Osteocyte (in vitro differentiated cells): ENCODE measurements around the gene POLR1D. TPM values are rescaled to one million over a fixed set of nuclear protein-coding genes. Genes with fewer than 3 reads are reported as not detected.
"Not testable (repeated sequence)": the region's sequence is repeated elsewhere in the genome, so short reads cannot be mapped to it uniquely, and the experiment has no call there.

Experiments
- DNase-seq: peaks from one replicate; pipeline ENCODE4 v3.0.0; 2021; ENCODE audit warnings: mixed read lengths; ENCODE audit not compliant: unreplicated experiment; ENCODE audit errors: extremely low spot score
- H3K27ac Mint-ChIP-seq: one replicate; pipeline ENCODE4 v1.8.0; 2021; ENCODE audit warnings: mild to moderate bottlenecking, mixed read lengths; ENCODE audit not compliant: unreplicated experiment
- H3K27me3 Mint-ChIP-seq: one replicate; pipeline ENCODE4 v1.8.0; 2021; ENCODE audit warnings: mixed read lengths; ENCODE audit not compliant: unreplicated experiment
- H3K36me3 Mint-ChIP-seq: one replicate; pipeline ENCODE4 v1.8.0; 2021; ENCODE audit warnings: mixed read lengths; ENCODE audit not compliant: unreplicated experiment
- H3K4me1 Mint-ChIP-seq: one replicate; pipeline ENCODE4 v1.8.0; 2021; ENCODE audit warnings: mixed read lengths; ENCODE audit not compliant: unreplicated experiment
- H3K4me3 Mint-ChIP-seq: one replicate; pipeline ENCODE4 v1.8.0; 2021; ENCODE audit warnings: mild to moderate bottlenecking, moderate library complexity, mixed read lengths; ENCODE audit not compliant: unreplicated experiment
- H3K9me3 Mint-ChIP-seq: one replicate; pipeline ENCODE4 v1.8.0; 2021; ENCODE audit warnings: mixed read lengths; ENCODE audit not compliant: unreplicated experiment
- total RNA-seq: library from RNA; stranded (reverse); gene quantifications from 2 replicates; pipeline ENCODE4 v1.2.1, GENCODE V29; 2021
- TF ChIP-seq, protein P1 (sequence below): fragments of 200-600 bp; sonication (generic); IDR thresholded peaks from 2 replicates; pipeline ENCODE4 v1.5.0; 2021; ENCODE audit warnings: antibody characterized with exemption, mild to moderate bottlenecking, moderate library complexity

POLR1D gene
- total RNA-seq, 1 donor from 2014 or later = 96.4 TPM

DNA sequence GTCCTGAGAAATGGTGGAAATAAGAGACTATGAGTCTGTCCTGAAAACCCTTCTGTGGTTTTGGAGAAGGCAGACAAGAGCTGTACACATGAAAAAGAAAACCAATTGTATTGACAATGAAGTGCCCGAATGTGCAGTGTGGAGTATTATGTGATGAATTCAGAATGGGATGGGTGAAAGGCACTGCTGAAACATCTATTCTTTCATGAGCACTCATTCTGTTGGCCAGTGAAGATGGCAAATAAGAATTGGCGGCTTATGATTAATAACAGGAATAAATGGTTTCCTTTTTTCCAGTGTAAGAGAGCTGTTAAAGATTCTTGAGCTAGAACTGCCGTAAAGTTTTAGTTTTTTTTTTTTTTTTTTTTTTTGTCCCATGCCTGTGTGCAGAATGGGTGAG is 5.7 kb downstream of the POLR1D start:
- Mint-ChIP-seq H3K36me3 (peaks cover 26% of the 10 kb centered on the region), H3K27ac (no peak overlapping the region), H3K4me3 (no peak overlapping the region), H3K4me1 (peaks cover 16% of the 10 kb centered on the region), H3K27me3 (no peaks in the 10 kb centered on the region), H3K9me3 (no peaks in the 10 kb centered on the region)
- no peak for DNase-seq
- TF ChIP-seq, protein P1, sequence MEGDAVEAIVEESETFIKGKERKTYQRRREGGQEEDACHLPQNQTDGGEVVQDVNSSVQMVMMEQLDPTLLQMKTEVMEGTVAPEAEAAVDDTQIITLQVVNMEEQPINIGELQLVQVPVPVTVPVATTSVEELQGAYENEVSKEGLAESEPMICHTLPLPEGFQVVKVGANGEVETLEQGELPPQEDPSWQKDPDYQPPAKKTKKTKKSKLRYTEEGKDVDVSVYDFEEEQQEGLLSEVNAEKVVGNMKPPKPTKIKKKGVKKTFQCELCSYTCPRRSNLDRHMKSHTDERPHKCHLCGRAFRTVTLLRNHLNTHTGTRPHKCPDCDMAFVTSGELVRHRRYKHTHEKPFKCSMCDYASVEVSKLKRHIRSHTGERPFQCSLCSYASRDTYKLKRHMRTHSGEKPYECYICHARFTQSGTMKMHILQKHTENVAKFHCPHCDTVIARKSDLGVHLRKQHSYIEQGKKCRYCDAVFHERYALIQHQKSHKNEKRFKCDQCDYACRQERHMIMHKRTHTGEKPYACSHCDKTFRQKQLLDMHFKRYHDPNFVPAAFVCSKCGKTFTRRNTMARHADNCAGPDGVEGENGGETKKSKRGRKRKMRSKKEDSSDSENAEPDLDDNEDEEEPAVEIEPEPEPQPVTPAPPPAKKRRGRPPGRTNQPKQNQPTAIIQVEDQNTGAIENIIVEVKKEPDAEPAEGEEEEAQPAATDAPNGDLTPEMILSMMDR = no peak

DNA sequence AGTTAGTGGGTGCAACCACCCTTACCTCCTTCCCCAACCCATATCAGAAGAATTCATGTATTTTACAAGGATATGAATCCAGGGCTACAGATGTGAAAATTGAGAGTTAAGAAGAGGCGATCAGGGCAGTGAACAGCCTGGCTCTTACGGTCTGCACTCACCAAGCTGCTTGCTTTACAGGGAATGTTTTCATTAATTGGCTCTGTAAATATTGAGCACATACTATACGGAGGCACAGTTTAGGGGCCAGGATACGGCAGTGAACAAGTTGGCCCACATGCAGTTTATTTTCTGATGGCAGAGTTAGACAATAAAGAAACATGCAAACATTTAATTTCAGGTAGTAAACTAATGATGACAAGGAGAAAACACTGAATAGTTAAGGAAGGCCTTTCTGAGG is 6.4 kb downstream of the POLR1D start:
- H3K9me3 Mint-ChIP-seq = no peaks in the 10 kb centered on the region
- no peak overlapping the region for H3K27ac Mint-ChIP-seq
- H3K36me3 Mint-ChIP-seq = peaks cover 29% of the 10 kb centered on the region
- TF ChIP-seq, protein P1 = no peak
- DNase-seq = no peak
- peaks cover 10% of the 10 kb centered on the region for H3K4me1 Mint-ChIP-seq
- no peak overlapping the region for H3K4me3 Mint-ChIP-seq
- no peaks in the 10 kb centered on the region for H3K27me3 Mint-ChIP-seq

DNA sequence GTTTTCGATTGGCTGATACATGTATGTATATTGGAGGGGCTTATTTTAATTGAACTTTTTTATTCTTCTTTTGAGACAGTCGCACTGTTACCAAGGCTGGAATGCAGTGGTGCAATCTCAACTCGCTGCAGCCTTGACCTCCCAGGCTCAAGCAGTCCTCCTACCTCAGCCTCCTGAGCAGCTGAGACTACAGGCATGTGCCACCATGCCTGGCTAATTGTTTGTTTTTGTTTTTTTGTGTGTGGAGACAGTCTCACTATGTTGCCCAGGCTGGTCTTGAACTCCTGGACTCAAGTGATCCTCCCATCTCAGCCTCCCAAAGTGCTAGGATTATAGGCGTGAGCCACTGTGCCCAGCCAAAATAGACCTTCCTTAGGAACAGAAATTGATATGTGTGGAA is 7.1 kb downstream of the POLR1D start:
- H3K4me1 Mint-ChIP-seq = not testable (repeated sequence)

DNA sequence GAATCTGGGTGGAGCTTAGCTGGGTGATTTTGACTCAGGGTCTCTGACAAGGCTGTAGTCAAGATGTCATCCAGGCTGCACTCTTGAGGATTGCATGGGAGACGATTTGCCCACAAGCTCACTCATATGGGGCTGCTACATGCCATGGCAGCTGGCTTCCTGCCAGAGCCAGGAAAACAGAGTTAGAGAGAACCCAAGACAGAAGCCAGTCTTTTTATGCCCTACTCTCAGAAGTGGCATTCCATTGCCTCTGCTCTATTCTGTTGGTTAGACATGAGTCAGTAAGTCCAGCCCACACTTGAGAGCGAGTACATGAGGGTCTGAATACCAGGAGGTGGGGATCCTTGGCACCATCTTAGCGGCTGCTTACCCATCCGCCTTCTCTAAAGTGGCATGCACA is 9.5 kb downstream of the POLR1D start:
- Mint-ChIP-seq H3K27ac (no peak overlapping the region), H3K4me1 (no peaks in the 10 kb centered on the region), H3K4me3 (no peak overlapping the region), H3K9me3 (no peaks in the 10 kb centered on the region), H3K36me3 (peaks cover 14% of the 10 kb centered on the region), H3K27me3 (no peaks in the 10 kb centered on the region)
- TF ChIP-seq, protein P1 = no peak
- no peak for DNase-seq

More for the DNA sequence above, 7.1 kb downstream of the POLR1D start:
- not testable (repeated sequence) for H3K9me3 Mint-ChIP-seq, H3K27me3 Mint-ChIP-seq, H3K4me3 Mint-ChIP-seq, H3K27ac Mint-ChIP-seq, DNase-seq
- peaks cover 24% of the 10 kb centered on the region for H3K36me3 Mint-ChIP-seq

DNA sequence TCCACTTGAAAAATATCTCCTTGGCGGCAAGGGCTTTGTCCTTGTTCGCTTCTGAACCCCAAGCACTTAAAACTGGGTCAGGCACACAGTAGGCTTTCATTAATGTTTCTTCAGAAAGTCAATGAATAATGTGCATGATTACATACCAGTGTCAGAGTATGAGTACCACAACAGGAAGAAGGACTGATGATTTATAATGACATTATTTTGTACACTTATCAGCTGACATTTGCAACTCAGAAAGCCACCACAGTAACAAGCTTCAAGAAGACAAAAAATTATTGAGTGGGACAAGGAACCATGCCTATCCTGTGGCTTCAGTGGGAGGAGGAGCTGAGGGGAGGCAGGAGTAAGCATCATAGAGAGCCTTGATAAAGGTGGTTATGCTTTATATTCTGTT is 10.0 kb downstream of the POLR1D start:
- H3K9me3 Mint-ChIP-seq = no peaks in the 10 kb centered on the region
- peaks cover 3% of the 10 kb centered on the region for H3K4me1 Mint-ChIP-seq
- DNase-seq = no peak
- H3K27ac Mint-ChIP-seq = no peak overlapping the region
- H3K27me3 Mint-ChIP-seq = no peaks in the 10 kb centered on the region
- H3K36me3 Mint-ChIP-seq = peaks cover 14% of the 10 kb centered on the region
- TF ChIP-seq, protein P1 = no peak
- no peak overlapping the region for H3K4me3 Mint-ChIP-seq

DNA sequence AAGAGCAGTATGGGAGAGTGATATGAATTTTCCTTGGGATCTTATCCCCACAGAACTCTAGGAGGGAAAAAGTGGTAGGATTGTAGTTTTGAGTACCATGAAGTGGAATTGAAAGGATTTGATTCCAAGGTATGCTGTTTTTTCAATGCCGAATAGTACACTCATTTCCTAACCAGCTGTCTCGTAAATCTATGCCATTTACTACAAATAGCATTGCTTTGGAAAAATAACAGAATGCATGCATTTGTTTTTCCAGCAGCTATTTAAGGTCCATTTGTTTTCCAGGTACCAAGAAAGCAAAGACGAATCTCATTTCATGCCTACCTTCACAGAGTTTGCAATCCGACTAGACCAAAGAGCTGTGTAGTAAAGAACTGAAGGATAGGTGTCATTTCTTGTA is 10.5 kb downstream of the POLR1D start:
- Mint-ChIP-seq H3K9me3 (no peaks in the 10 kb centered on the region), H3K27me3 (no peaks in the 10 kb centered on the region), H3K4me3 (no peak overlapping the region), H3K36me3 (peaks cover 12% of the 10 kb centered on the region), H3K4me1 (peaks cover 9% of the 10 kb centered on the region), H3K27ac (no peak overlapping the region)
- no peak for DNase-seq
- TF ChIP-seq, protein P1 = no peak
